H7 (cell line): ENCODE measurements around the gene BRINP2. TPM values are rescaled to one million over a fixed set of nuclear protein-coding genes. Genes with fewer than 3 reads are reported as not detected.
A peak's percentile ranks its signal among the peaks of the same experiment; 100 is the strongest.

Experiments used
- DNase-seq: peaks from one replicate; pipeline ENCODE4 v3.0.0; 2012
- H3K27me3 ChIP-seq: 2 replicates; pipeline ENCODE4 v1.6.0; 2011; ENCODE audit warnings: mild to moderate bottlenecking, low read length; ENCODE audit not compliant: control insufficient read depth, insufficient read depth
- H3K36me3 ChIP-seq: replicated peaks from 2 replicates; pipeline ENCODE4 v1.5.1; 2011; ENCODE audit warnings: low read length; ENCODE audit not compliant: control insufficient read depth, insufficient read depth
- H3K4me3 ChIP-seq: 2 replicates; pipeline ENCODE4 v1.5.1; 2011; ENCODE audit warnings: low read depth, mild to moderate bottlenecking, control low read depth, low read length, moderate library complexity; ENCODE audit not compliant: insufficient read depth
- total RNA-seq: library from RNA; depleted of rRNA; stranded (reverse); fragments of >200 nt; shearing (Covaris generic); gene quantifications from 2 replicates; pipeline ENCODE4 v1.2.3, GENCODE V29; 2014

The BRINP2 gene
- total RNA-seq, 1 experiment from 2014 or later = not detected

DNA sequence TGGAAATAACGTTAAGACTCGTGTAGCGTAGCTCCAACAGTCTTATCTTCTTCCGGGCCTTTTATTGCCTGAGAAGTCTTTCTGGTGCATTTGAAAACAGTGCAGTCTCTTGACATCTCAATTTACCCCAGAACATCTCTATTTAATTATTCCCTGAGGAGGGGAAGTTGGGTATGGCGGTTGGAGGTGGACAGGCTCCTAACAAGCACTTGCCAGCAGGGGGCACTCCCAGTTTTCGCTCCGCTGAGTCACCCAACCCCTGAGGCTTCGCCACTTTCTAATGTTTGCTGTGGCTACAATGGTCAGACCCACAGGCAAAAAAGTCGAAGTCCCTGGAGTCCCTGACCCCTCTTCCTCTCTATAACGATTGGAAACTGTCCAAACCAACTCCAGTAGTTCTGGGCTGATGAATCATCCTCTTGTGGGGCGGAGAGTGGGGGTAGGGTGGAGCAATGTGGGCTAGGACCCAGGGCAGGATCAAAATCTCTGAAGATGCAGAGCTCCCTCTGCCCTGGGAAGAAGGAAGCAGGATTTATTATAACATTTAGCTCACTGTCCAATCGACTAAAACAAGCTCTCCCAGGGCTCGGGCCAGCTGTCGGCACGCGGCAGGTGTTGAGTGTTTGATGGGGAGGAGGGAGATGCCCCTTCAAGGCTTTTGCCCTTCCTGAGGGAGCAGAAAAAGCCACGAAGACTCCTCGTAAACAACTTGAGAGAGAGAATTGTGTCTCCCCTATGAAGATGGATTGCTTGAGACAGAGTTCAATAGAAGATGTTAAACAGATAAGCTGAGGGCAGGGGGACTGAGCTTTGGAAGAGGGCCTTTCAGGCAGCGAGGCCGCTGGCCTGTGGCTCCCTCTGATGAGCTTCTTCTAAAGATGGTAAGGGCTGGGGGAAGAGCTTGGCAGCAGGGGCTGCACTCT lies 85.7 kb downstream of the BRINP2 start:
- no peaks in the 10 kb centered on the region for H3K36me3 ChIP-seq
- H3K27me3 ChIP-seq = no peaks in the 10 kb centered on the region
- H3K4me3 ChIP-seq = no peak overlapping the region
- DNase-seq = peak; percentile 58

DNA sequence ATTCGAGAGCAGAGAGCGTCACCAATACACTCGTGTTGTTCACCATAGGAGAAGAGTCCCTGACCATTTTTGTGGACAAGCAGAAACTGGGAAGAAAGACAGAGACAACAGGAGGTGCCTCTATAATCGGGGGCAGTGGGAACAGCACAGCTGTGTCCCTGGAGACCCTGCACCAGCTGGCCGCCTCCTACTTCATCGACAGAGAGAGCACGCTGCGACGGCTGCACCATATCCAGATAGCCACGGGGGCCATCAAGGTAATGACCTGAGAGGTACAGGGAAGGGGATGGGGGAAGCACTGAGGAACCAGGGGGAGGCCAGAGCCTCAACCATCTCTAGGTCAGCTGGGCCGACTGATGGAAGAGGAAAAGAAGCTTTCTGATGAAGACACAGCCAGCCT lies 86.4 kb downstream of the BRINP2 start:
- no peak overlapping the region for H3K4me3 ChIP-seq
- no peaks in the 10 kb centered on the region for H3K36me3 ChIP-seq
- H3K27me3 ChIP-seq = no peaks in the 10 kb centered on the region
- DNase-seq = no peak

DNA sequence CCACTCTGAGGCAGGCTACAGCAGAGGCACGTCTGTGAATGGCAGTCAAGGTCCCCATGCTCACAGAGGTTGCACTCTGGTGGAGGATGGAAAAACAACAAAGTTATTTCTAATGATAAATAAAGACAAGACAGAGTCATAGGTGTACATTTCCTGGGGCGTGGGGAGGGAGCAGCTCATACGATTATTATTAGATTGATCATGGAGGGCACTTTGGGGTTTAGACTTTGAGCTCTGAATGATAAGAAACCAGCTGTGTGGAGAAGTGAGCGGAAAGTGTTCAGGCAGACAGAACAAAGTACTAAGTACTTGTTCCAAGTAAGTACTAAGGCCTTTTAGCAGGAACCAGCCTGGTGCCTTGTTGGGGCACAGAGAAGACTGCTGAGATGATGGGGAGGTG lies 86.8 kb downstream of the BRINP2 start:
- no peak overlapping the region for H3K4me3 ChIP-seq
- H3K27me3 ChIP-seq = no peaks in the 10 kb centered on the region
- DNase-seq = no peak
- H3K36me3 ChIP-seq = no peaks in the 10 kb centered on the region

DNA sequence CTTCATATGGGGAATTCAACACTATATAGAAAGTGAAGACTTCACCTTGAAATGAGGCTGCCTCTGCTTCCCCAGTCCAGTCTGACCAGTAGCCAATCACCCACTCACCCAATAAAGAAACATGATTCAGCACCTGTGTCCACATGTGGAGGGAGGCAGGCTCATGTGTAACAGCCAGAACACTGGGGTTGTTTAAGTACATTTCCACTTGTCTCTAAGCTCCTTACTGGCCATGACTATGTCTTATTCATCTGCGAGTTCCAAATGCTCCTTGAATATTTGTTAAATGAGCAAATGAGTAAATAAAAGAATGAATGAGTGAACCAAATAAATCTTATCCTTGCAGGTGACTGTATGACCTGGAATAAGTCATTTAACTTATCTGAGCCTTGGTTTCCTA lies 100.1 kb downstream of the BRINP2 start:
- Histone ChIP-seq H3K27me3 (no peaks in the 10 kb centered on the region), H3K4me3 (no peak overlapping the region), H3K36me3 (no peaks in the 10 kb centered on the region)
- no peak for DNase-seq

DNA sequence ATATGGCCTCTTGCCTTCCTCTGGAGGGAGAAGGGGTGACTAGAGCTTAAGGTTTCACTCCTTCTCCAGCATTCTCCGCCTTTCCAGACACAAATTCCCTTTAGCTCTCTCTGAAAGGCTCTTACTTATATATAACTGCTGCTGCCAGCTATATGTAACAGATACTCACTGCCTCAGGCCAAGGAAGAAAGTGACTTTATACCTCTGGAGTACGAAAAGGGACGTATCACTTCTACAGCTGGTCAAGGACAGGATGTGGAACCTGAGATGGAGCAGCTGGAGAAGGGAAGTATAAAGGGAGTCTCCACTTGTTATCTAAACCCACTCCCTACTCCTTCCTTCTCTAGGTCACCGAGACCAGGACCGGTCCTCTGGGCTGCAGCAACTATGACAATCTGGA lies 102.4 kb downstream of the BRINP2 start:
- no peak overlapping the region for H3K4me3 ChIP-seq
- DNase-seq = no peak
- no peaks in the 10 kb centered on the region for H3K27me3 ChIP-seq
- no peaks in the 10 kb centered on the region for H3K36me3 ChIP-seq

DNA sequence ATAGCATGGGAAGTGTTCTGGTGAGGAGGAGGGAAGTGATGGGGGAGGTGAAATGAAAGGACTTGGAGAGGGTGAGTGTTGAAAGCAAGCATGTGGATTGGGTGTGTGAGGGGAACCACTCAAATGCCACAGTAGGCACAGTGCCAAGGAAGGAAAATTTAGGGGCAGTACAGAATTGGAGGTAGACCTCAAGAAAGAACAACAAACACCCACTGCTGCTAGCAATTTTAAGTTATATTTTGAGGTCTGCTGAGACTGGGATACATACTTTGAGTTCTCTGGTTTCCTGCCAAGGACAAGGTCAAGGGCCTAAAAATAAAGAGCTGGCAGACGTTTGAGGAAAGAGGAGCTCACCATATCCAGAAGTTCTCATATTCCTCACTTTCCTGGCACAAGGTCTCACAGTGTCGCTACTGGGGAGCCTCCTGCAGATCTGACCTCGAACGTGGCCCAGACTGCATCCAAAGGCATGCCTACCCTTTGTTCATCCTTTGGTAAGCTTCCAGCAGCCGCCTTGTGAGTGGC lies 104.0 kb downstream of the BRINP2 start:
- Histone ChIP-seq H3K36me3 (no peaks in the 10 kb centered on the region), H3K27me3 (no peaks in the 10 kb centered on the region), H3K4me3 (no peak overlapping the region)
- DNase-seq = no peak

DNA sequence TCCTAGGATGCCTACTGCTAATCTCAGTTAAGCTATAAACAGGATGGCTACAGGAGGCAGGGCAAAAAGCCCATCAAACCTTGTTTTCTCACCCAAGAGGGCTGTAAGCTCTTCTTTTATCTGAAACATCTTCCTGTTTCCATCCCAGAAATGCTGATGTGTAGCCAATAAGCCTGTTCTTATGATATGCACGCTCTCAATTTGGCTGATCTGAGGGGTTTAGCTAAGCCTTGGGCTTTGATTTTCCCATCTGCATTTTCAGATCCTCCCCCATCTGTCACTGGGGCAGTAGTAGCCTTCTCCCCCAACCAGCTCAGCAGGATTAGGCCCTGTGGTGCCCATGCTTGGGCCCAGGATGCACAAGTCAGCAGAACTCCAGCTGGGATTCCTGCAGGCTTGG lies 105.0 kb downstream of the BRINP2 start:
- H3K27me3 ChIP-seq = no peaks in the 10 kb centered on the region
- DNase-seq = no peak
- H3K36me3 ChIP-seq = no peaks in the 10 kb centered on the region
- H3K4me3 ChIP-seq = no peak overlapping the region

DNA sequence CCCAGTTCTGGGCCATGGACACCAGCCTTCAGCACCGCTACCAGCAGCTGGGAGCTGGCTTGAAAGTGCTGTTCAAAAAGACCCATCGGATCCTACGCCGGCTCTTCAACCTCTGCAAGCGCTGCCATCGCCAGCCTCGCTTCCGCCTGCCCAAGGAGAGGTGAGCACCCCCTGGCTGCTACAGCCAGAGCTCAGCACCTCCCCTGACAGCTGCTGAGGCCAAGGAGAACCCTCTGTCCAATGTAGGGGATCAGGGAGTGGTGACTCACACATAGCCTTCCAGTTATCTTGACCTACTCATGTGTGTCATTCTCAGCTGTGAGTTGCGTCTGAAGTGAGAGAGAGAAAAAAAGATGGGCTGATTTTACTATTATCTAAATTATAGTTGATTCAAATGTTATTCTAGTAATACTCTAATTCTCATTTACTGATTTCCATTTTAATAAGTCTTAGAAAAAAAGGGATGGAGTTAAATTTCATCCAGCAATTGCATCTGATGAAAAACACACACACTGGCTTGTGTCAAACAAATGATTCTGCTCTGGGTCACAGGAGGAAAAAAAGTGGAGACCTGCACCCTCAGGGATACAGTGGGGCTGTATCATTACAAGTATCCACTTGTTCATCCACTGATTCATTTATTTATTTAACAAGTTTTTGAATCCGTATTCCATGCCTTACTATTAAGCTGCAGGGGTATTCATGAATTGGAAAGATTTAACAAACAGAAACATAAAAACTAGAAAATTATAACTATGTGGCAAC lies 108.0 kb downstream of the BRINP2 start:
- Histone ChIP-seq H3K4me3 (no peak overlapping the region), H3K27me3 (no peaks in the 10 kb centered on the region), H3K36me3 (no peaks in the 10 kb centered on the region)
- peak; percentile 34 for DNase-seq

DNA sequence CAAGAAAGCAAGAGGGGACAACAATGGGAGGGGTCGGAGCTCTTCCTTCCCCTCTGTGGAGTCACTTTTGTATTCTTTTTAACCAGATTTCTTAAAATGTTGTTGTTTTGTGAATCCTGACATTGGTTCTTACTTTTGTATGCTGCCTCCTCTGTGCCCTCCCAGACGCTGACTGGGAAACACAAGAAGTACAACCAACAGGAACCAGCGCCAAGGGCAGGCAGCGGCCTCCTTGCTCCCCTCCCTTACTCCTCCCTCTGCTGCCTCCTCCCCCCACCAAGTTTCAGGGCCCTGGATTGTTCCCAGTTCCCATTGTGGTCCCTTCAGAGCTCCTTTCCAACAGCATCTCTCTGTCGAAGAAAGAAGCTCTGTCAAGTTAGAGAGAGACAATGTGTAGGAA lies 111.1 kb downstream of the BRINP2 start:
- DNase-seq = peak; percentile 29

DNA sequence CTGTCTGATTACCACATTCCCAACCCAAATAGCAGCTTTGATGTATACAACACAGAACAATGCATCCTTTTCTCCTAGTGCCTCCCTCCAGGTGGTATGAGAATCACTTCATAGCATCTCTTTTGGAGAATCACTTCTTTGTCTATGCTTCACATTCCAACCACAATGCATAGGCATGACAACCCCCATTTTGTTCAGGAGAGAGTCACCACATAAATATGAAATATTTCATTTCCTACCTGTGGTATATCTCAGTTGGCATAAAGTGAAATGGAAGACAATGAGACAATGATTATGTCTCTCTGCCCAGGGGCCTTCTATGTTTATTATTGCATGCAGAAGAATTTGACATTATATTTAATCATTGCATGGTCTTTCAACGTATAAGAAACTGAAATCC lies 112.2 kb downstream of the BRINP2 start:
- Histone ChIP-seq H3K4me3 (no peak overlapping the region), H3K36me3 (no peaks in the 10 kb centered on the region), H3K27me3 (no peaks in the 10 kb centered on the region)
- peak; percentile 17 for DNase-seq

More for the DNA sequence above, 111.1 kb downstream of the BRINP2 start:
- Histone ChIP-seq H3K27me3 (no peaks in the 10 kb centered on the region), H3K36me3 (no peaks in the 10 kb centered on the region), H3K4me3 (no peak overlapping the region)

DNA sequence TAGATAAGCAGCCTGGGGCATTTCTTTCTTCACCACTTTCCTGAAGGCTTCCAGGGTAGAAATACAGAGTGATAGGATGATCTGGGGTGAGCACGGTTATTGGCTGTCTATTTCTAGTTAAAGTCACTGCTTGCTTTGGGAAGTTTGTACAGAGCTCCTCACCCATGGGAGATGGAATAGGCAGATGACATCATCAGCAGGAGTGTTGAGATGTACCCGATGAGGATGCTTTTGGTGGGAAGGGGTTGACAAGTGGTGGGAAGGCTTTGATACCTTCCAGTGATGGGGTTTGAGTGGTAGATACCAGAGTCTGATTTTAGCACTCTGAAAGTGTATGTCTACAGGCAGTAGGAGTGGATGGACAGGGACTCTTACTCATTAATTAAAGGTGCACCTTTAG lies 112.6 kb downstream of the BRINP2 start:
- H3K27me3 ChIP-seq = no peaks in the 10 kb centered on the region
- no peak overlapping the region for H3K4me3 ChIP-seq
- no peak for DNase-seq
- no peaks in the 10 kb centered on the region for H3K36me3 ChIP-seq

DNA sequence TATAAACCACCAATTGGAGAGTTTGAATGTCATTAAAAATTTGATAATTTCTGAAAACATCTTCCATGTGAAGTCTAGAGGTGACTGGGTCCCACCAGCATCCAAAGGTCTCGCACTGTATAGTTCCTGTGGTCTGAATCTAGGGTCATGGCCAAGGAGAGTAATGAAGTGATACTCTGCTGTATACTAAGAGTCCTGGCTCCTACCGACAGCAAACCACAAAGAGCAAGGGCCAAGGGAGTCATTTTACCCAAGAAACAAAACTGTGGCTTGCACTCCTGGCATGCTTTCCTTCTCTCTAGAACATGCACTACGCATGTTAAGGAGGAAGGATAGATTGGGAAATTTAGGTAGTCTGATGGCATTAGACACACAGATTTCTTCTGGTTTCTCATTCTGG lies 115.6 kb downstream of the BRINP2 start:
- H3K27me3 ChIP-seq = no peaks in the 10 kb centered on the region
- DNase-seq = no peak
- H3K36me3 ChIP-seq = no peaks in the 10 kb centered on the region
- H3K4me3 ChIP-seq = no peak overlapping the region

DNA sequence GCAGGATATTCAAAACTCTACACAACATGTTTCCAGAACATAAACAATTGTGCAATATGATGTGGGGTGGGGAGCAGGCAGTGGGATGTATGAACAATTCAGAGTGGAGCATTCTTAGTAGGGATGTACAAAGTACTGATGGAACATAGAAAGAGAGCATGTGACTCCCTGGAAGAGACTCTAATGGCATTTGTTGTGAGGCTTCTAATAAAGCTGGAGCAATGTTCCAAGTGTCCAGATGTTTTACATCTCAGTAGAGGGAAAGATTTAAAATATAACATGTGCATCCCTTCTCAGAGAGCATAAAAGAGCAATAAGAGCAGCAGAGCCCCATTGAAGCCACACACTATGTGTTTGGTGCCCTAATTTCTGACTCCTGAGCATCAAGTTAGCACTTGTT lies 116.5 kb downstream of the BRINP2 start:
- Histone ChIP-seq H3K36me3 (no peaks in the 10 kb centered on the region), H3K27me3 (no peaks in the 10 kb centered on the region), H3K4me3 (no peak overlapping the region)
- no peak for DNase-seq

DNA sequence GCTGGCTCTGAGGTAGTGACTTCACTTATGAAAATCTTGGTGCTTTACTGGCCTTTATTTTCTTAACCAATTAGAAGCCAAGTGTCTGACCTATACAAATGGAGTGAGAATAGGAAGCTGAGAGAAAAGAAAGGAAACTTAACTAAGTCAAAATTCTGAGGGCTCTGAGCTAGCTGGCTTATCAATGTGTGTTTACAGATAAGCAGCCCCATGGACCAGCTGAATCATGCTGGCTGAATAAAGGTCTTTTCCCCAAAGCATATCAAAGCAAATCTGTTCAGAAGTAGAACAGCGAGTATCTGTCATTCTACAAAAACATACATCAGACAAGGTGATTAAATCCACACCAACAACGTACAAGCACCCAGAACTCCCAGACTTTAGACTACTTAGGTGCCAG lies 117.2 kb downstream of the BRINP2 start:
- no peak for DNase-seq
- Histone ChIP-seq H3K36me3 (no peaks in the 10 kb centered on the region), H3K4me3 (no peak overlapping the region), H3K27me3 (no peaks in the 10 kb centered on the region)

DNA sequence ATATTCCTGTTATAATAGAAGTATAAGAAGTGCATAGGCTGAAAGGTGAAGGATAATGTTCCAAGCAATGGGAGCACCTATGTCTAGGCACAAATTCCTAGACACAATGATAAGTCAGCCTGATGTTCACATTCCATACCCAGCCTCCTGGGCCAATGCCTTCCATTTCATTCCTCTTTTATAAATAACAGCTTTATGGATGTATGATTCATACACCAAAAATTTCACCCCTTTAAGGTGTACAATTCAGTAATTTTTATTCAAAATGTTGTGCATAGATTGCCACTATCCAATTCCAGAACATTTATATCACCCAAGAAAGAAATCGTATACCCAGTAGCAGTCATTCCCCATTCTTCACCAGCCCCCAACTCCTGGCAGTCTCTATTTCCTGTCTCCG lies 118.8 kb downstream of the BRINP2 start:
- no peaks in the 10 kb centered on the region for H3K27me3 ChIP-seq
- H3K36me3 ChIP-seq = no peaks in the 10 kb centered on the region
- no peak for DNase-seq
- H3K4me3 ChIP-seq = no peak overlapping the region
